H1 (cell line): ENCODE results near the gene CD151. TPM values are rescaled to one million over a fixed set of nuclear protein-coding genes. Genes with fewer than 3 reads are reported as not detected.

ENCODE experiments used
- CTCF ChIA-PET: fragments of 300-600 bp; sonication (Branson Sonifier 250); formaldehyde crosslinking; loops from one replicate; lab custom pipeline; 2021; ENCODE audit not compliant: partially characterized antibody; lab: Charles Lee
- POLR2A ChIA-PET: fragments of 300-600 bp; sonication (Branson Sonifier 250); formaldehyde crosslinking; loops from one replicate; lab custom pipeline; 2021; ENCODE audit warnings: inconsistent platforms; ENCODE audit not compliant: partially characterized antibody; lab: Charles Lee
- DNase-seq, 2 experiments: peaks; one replicate each; pipeline versions ENCODE4 v3.0.0 to v3.0.0-alpha.2; 2010 to 2022; ENCODE audit warnings: low spot score in 2 of 2, low read depth in 1 of 2, mixed read lengths in 1 of 2
- FAIRE-seq: peaks from 2 replicates; lab custom pipeline; 2011; peaks lifted over from hg19 to GRCh38; lab: Jason Lieb, UNC
- H2AFZ ChIP-seq: 2 replicates; pipeline ENCODE4 v1.8.1; 2012; ENCODE audit warnings: low read length, inconsistent platforms
- H2AK5ac ChIP-seq: 2 replicates; pipeline ENCODE4 v1.6.1; 2013; ENCODE audit warnings: low read depth, low read length
- H2BK120ac ChIP-seq: replicated peaks from 2 replicates; pipeline ENCODE3; 2013; ENCODE audit warnings: low read depth, low read length, inconsistent platforms
- H2BK12ac ChIP-seq: 2 replicates; pipeline ENCODE4 v1.6.1; 2013; ENCODE audit warnings: low read depth, low read length
- H2BK15ac ChIP-seq: 2 replicates; pipeline ENCODE4 v1.6.1; 2013; ENCODE audit warnings: low read length
- H2BK20ac ChIP-seq: 2 replicates; pipeline ENCODE4 v1.6.1; 2013; ENCODE audit warnings: low read length
- H2BK5ac ChIP-seq: 2 replicates; pipeline ENCODE4 v1.6.1; 2013; ENCODE audit warnings: low read depth, low read length
- H3K14ac ChIP-seq: 2 replicates; pipeline ENCODE4 v1.6.1; 2013; ENCODE audit warnings: inconsistent platforms; ENCODE audit not compliant: insufficient read length
- H3K18ac ChIP-seq: 2 replicates; pipeline ENCODE4 v1.6.1; 2013; ENCODE audit warnings: low read length; ENCODE audit errors: extremely low read depth
- H3K23ac ChIP-seq: 2 replicates; pipeline ENCODE4 v1.6.1; 2013; ENCODE audit warnings: inconsistent platforms; ENCODE audit not compliant: insufficient read length
- H3K23me2 ChIP-seq: 2 replicates; pipeline ENCODE4 v1.6.1; 2013; ENCODE audit warnings: low read depth, low read length
- H3K27ac ChIP-seq: 2 replicates; pipeline ENCODE4 v1.6.1; 2011; ENCODE audit warnings: low read depth, low read length, inconsistent platforms
- H3K27me3 ChIP-seq, 4 experiments: replicated peaks in 1 of 4; 1 replicate in 1 of 4; 2 replicates in 3 of 4; pipeline versions ENCODE4 v1.6.1 to v1.8.1; 2011 to 2013; ENCODE audit warnings: low read length in 3 of 4, mild to moderate bottlenecking in 3 of 4, inconsistent platforms in 2 of 4, mixed read lengths in 2 of 4, moderate library complexity in 1 of 4; ENCODE audit not compliant: control insufficient read depth in 3 of 4, insufficient read depth in 3 of 4; ENCODE audit errors: extremely low read depth in 1 of 4
- H3K36me3 ChIP-seq, 4 experiments: 2 replicates each; pipeline versions ENCODE4 v1.6.1 to v1.8.1; 2011 to 2013; ENCODE audit warnings: mild to moderate bottlenecking in 4 of 4, low read length in 3 of 4, moderate library complexity in 2 of 4, control low read depth in 1 of 4, inconsistent platforms in 1 of 4; ENCODE audit not compliant: insufficient read depth in 4 of 4, control insufficient read depth in 2 of 4
- H3K4ac ChIP-seq: replicated peaks from 2 replicates; pipeline ENCODE3; 2013; ENCODE audit warnings: low read length, low read depth, mixed read lengths, inconsistent platforms; ENCODE audit not compliant: insufficient read length
- H3K4me1 ChIP-seq, 4 experiments: replicated peaks in 1 of 4; 1 replicate in 1 of 4; 2 replicates in 3 of 4; pipeline versions ENCODE4 v1.6.1 to v1.8.1; 2011 to 2013; ENCODE audit warnings: low read length in 3 of 4, inconsistent platforms in 2 of 4, mixed read lengths in 1 of 4; ENCODE audit not compliant: insufficient read depth in 4 of 4, control insufficient read depth in 3 of 4
- H3K4me2 ChIP-seq, 2 experiments: 2 replicates each; pipeline versions ENCODE4 v1.6.1 to v1.8.1; 2011 to 2013; ENCODE audit warnings: low read depth in 2 of 2, low read length in 2 of 2, control low read depth in 1 of 2, inconsistent platforms in 1 of 2, mild to moderate bottlenecking in 1 of 2; ENCODE audit not compliant: insufficient read depth in 1 of 2
- H3K4me3 ChIP-seq, 4 experiments: fragments of 200-600, 300-600 bp in 1 of 4; sonication (generic), shearing (Covaris generic), sonication (Bioruptor Twin) in 1 of 4; 2 replicates each; pipeline versions ENCODE4 v1.5.1 to v1.8.1; 2011 to 2016; ENCODE audit warnings: low read length in 4 of 4, low read depth in 3 of 4, control low read depth in 2 of 4, inconsistent platforms in 2 of 4, mild to moderate bottlenecking in 2 of 4, mixed read lengths in 1 of 4, moderate library complexity in 1 of 4; ENCODE audit not compliant: insufficient read depth in 2 of 4; ENCODE audit errors: extremely low read depth in 1 of 4
- H3K56ac ChIP-seq: replicated peaks from 2 replicates; pipeline ENCODE3; 2013; ENCODE audit warnings: low read depth, mild to moderate bottlenecking, mixed read lengths, low read length, inconsistent platforms; ENCODE audit not compliant: insufficient read length
- H3K79me1 ChIP-seq: 2 replicates; pipeline ENCODE4 v1.6.1; 2013; ENCODE audit warnings: low read depth, low read length, control low read depth
- H3K79me2 ChIP-seq, 2 experiments: 2 replicates each; pipeline versions ENCODE4 v1.6.1 to v1.8.1; 2012 to 2013; ENCODE audit warnings: low read length in 2 of 2, mild to moderate bottlenecking in 2 of 2, inconsistent platforms in 1 of 2; ENCODE audit not compliant: insufficient read depth in 2 of 2, control insufficient read depth in 1 of 2
- H3K9ac ChIP-seq, 4 experiments: replicated peaks in 1 of 4; 1 replicate in 1 of 4; 2 replicates in 3 of 4; pipeline versions ENCODE4 v1.6.1 to v1.8.1; 2011 to 2013; ENCODE audit warnings: low read depth in 3 of 4, low read length in 3 of 4, control low read depth in 2 of 4, mild to moderate bottlenecking in 2 of 4, moderate library complexity in 2 of 4, inconsistent platforms in 1 of 4; ENCODE audit errors: extremely low read depth in 1 of 4
- H3K9me3 ChIP-seq, 2 experiments: 2 replicates each; pipeline versions ENCODE4 v1.6.1 to v1.8.1; 2012 to 2013; ENCODE audit warnings: mild to moderate bottlenecking in 2 of 2, moderate library complexity in 2 of 2, control low read depth in 1 of 2, inconsistent platforms in 1 of 2, low read depth in 1 of 2, low read length in 1 of 2, mixed read lengths in 1 of 2; ENCODE audit not compliant: insufficient read depth in 2 of 2
- H4K20me1 ChIP-seq, 2 experiments: replicated peaks in 1 of 2; 2 replicates each; pipeline versions ENCODE3 to v1.8.1; 2011 to 2013; ENCODE audit warnings: inconsistent platforms in 2 of 2, low read length in 2 of 2, mild to moderate bottlenecking in 1 of 2; ENCODE audit not compliant: insufficient read depth in 2 of 2, control insufficient read depth in 1 of 2
- H4K5ac ChIP-seq: 2 replicates; pipeline ENCODE4 v1.6.1; 2013; ENCODE audit warnings: low read length, low read depth, mixed read lengths, inconsistent platforms; ENCODE audit not compliant: insufficient read length
- H4K8ac ChIP-seq: 2 replicates; pipeline ENCODE4 v1.8.0; 2013; ENCODE audit warnings: mild to moderate bottlenecking, moderate library complexity, low read length, inconsistent platforms; ENCODE audit not compliant: insufficient read depth; ENCODE audit errors: extremely low read depth
- H4K91ac ChIP-seq: replicated peaks from 2 replicates; pipeline ENCODE3; 2013; ENCODE audit warnings: low read length, mixed read lengths, inconsistent platforms; ENCODE audit not compliant: insufficient read length
- EZH2 ChIP-seq: fragments of 200-600 bp; sonication (generic); IDR thresholded peaks from 2 replicates; pipeline ENCODE4 v1.7.1; 2012; ENCODE audit warnings: low read depth, mild to moderate bottlenecking, moderate library complexity, low read length, inconsistent platforms; ENCODE audit not compliant: severe bottlenecking
- RBBP5 ChIP-seq: IDR thresholded peaks from 2 replicates; pipeline ENCODE4 v1.7.1; 2012; ENCODE audit warnings: low read depth, mild to moderate bottlenecking, inconsistent platforms, low read length, moderate library complexity, borderline replicate concordance
- RXRA ChIP-seq: IDR thresholded peaks from 2 replicates; pipeline ENCODE4 v1.6.1; 2011; ENCODE audit warnings: low read depth, mild to moderate bottlenecking, low read length, moderate library complexity; ENCODE audit not compliant: insufficient read depth
- WGBS, 2 experiments: shearing (Covaris generic) in 1 of 2; methylation state at CpG; one replicate each; pipeline versions ENCODE4 v1.1.6 to v1.1.7; 2013 to 2015; ENCODE audit warnings: low lambda C conversion rate in 2 of 2, mixed read lengths in 2 of 2, inconsistent platforms in 1 of 2, low coverage in 1 of 2, missing lambda C conversion rate in 1 of 2; ENCODE audit not compliant: insufficient replicate concordance in 2 of 2, insufficient coverage in 1 of 2, insufficient read length in 1 of 2; ENCODE audit errors: extremely low coverage in 1 of 2, missing lambda C conversion rate in 1 of 2; 5-methylcytosine and 5-hydroxymethylcytosine counted together
- polyA plus RNA-seq, 7 experiments: library from polyadenylated mRNA; depleted of rRNA in 3 of 7; stranded (reverse) in 5 of 7; unstranded in 2 of 7; fragments of >200 nt in 5 of 7; fragments of 200-250 nt in 2 of 7; gene quantifications; 1 replicate in 5 of 7; 2 replicates in 1 of 7; 4 replicates in 1 of 7; pipeline versions ENCODE4 v1.2.1 to v1.2.3, GENCODE V29; 2011 to 2013; ENCODE audit warnings: missing spikeins in 2 of 7, mixed read lengths in 2 of 7
- total RNA-seq: library from RNA; stranded (reverse); fragmentation: NEBNext Ultra II Directional; extraction: Animal tissue kit (Norgen Biotek cat#: 25700); gene quantifications from 2 replicates; pipeline ENCODE4 v1.2.1, GENCODE V29; 2021

Gene CD151
- total and polyA plus RNA-seq, 2 of the 8 experiments (the other 6 are each of a cell fraction or from before 2014, with no cell fraction given), result 101 to 212 TPM

- no peak overlapping the region for H3K56ac ChIP-seq
- no peak overlapping the region for H3K23ac ChIP-seq
- peak overlapping the region in 1 of 2 experiments; percentile 67; a peak in 1 of 4 replicates for H3K4me2 ChIP-seq
- no peaks in the 10 kb centered on the region for H3K9me3 ChIP-seq
- H2BK12ac ChIP-seq, result 0 out of 2 replicates have a peak overlapping the region, but pooled peaks have one; percentile 9
- H3K27ac ChIP-seq, result no peak overlapping the region
- H3K18ac ChIP-seq, result no peak overlapping the region
- no peak overlapping the region for H4K8ac ChIP-seq
- peaks cover 0 to 8% (median 7%) of the 10 kb centered on the region in 4 experiments; a peak in 5 of 7 replicates for H3K4me1 ChIP-seq
- H2AK5ac ChIP-seq, result no peak overlapping the region
- POLR2A ChIA-PET, result interaction anchor here (0.6 to 53.0 kb wide), 6 partner anchors 8 to 158 kb away, joined by 3 to 1917 read pairs (median 8); partner anchors contain the start of genes CD151, CEND1, CRACR2B and PNPLA2
- peaks cover 3 to 30% (median 6%) of the 10 kb centered on the region in 4 experiments; a peak in 5 of 8 replicates for H3K36me3 ChIP-seq
- no peak overlapping the region for H3K9ac ChIP-seq
- no peak overlapping the region for H2AFZ ChIP-seq
- 95% methylated on average over 27 of the region's 28 CpGs; no CpG with 5 or more reads in 1 of the 2 experiments for WGBS, 2 experiments
- peaks cover 0 to 8% of the 10 kb centered on the region in 2 experiments for H4K20me1 ChIP-seq
- H4K91ac ChIP-seq, result no peak overlapping the region
- H3K79me1 ChIP-seq, result peaks cover 2% of the 10 kb centered on the region; the same call in 1 of the 2 replicates
- CTCF ChIA-PET, result interaction anchor here (0.8 to 2.7 kb wide), 6 partner anchors 13 to 75 kb away, joined by 3 to 7 read pairs (median 3); partner anchors contain the start of gene CEND1
- no peak overlapping the region for H3K4ac ChIP-seq
- H4K5ac ChIP-seq, result no peak overlapping the region
- 0 out of 2 replicates have a peak overlapping the region, but pooled peaks have one; percentile 67 for H2BK5ac ChIP-seq
- no peak overlapping the region for H2BK15ac ChIP-seq
- H2BK20ac ChIP-seq, result no peak overlapping the region
- H2BK120ac ChIP-seq, result no peak overlapping the region
- H3K4me3 ChIP-seq, result no peak overlapping the region
- DNase-seq (no peak), FAIRE-seq (no peak)
- no peak for TF ChIP-seq EZH2
- no peak for TF ChIP-seq RBBP5
- no peak for TF ChIP-seq RXRA
- no peak overlapping the region for H3K14ac ChIP-seq
- no peaks in the 10 kb centered on the region; a peak in 1 of 7 replicates for H3K27me3 ChIP-seq
- no peaks in the 10 kb centered on the region; a peak in 1 of 4 replicates for H3K79me2 ChIP-seq
- peaks cover 9% of the 10 kb centered on the region; the same call in 1 of the 2 replicates for H3K23me2 ChIP-seq
Observed at GRCh38 chr11:802693-803466, 29.9 kb upstream of the CD151 start.
